HepG2 (cell line): ENCODE measurements around the gene NUDT3. TPM values are rescaled to one million over a fixed set of nuclear protein-coding genes. Genes with fewer than 3 reads are reported as not detected.
A peak's percentile ranks its signal among the peaks of the same experiment; 100 is the strongest.

Experiments
- BCL6 ChIP-seq: IDR thresholded peaks from 2 replicates; pipeline ENCODE4 v1.6.1; 2016; ENCODE audit warnings: missing genetic modification reagents, missing compliant biosample characterization
- FLYWCH1 ChIP-seq: sonication (generic); formaldehyde crosslinking; IDR thresholded peaks from 2 replicates; pipeline ENCODE4 v1.8.1; 2023; ENCODE audit warnings: mild to moderate bottlenecking, missing genetic modification reagents
- FOXM1 ChIP-seq: sonication (generic); formaldehyde crosslinking; IDR thresholded peaks from 2 replicates; pipeline ENCODE4 v1.5.0; 2020; ENCODE audit warnings: missing genetic modification reagents
- IKZF5 ChIP-seq: IDR thresholded peaks from 2 replicates; pipeline ENCODE4 v1.6.1; 2018; ENCODE audit warnings: missing genetic modification reagents, mild to moderate bottlenecking, missing compliant biosample characterization
- KDM1A ChIP-seq: IDR thresholded peaks from 2 replicates; pipeline ENCODE4 v1.6.1; 2016; ENCODE audit warnings: missing compliant biosample characterization
- KLF15 ChIP-seq: sonication (generic); formaldehyde crosslinking; IDR thresholded peaks from 2 replicates; pipeline ENCODE4 v1.8.1; 2023; ENCODE audit warnings: borderline replicate concordance, mild to moderate bottlenecking, inconsistent platforms, missing genetic modification reagents, mixed read lengths
- KMT2B ChIP-seq: IDR thresholded peaks from 2 replicates; pipeline ENCODE4 v1.6.1; 2016; ENCODE audit warnings: missing genetic modification reagents, missing compliant biosample characterization
- MEIS1 ChIP-seq: sonication (generic); formaldehyde crosslinking; IDR thresholded peaks from 2 replicates; pipeline ENCODE4 v1.9.0; 2021; ENCODE audit warnings: mild to moderate bottlenecking, missing genetic modification reagents, moderate library complexity, borderline replicate concordance
- REL ChIP-seq: sonication (generic); formaldehyde crosslinking; conservative IDR thresholded peaks from 2 replicates; pipeline ENCODE4 v1.8.0; 2022; ENCODE audit warnings: mild to moderate bottlenecking, missing genetic modification reagents, moderate library complexity
- SATB2 ChIP-seq: sonication (generic); formaldehyde crosslinking; IDR thresholded peaks from 2 replicates; pipeline ENCODE4 v1.5.0; 2020; ENCODE audit warnings: missing genetic modification reagents
- SMARCE1 ChIP-seq: fragments of 450-650 bp; IDR thresholded peaks from 2 replicates; pipeline ENCODE4 v1.6.1; 2017; ENCODE audit warnings: borderline replicate concordance
- TARDBP ChIP-seq: sonication (generic); formaldehyde crosslinking; IDR thresholded peaks from 2 replicates; pipeline ENCODE4 v1.8.0; 2022; ENCODE audit warnings: mild to moderate bottlenecking, missing genetic modification reagents
- ZNF230 ChIP-seq: sonication (generic); formaldehyde crosslinking; IDR thresholded peaks from 2 replicates; pipeline ENCODE4 v1.4.0; 2020; ENCODE audit warnings: mild to moderate bottlenecking, missing genetic modification reagents
- ZNF253 ChIP-seq: sonication (generic); formaldehyde crosslinking; IDR thresholded peaks from 2 replicates; pipeline ENCODE4 v1.8.0; 2022; ENCODE audit warnings: mild to moderate bottlenecking, missing genetic modification reagents, borderline replicate concordance
- ZNF292 ChIP-seq: sonication (generic); formaldehyde crosslinking; IDR thresholded peaks from 2 replicates; pipeline ENCODE4 v1.8.1; 2022; ENCODE audit warnings: mild to moderate bottlenecking, low read depth, missing genetic modification reagents, borderline replicate concordance
- ZNF30 ChIP-seq: sonication (generic); formaldehyde crosslinking; IDR thresholded peaks from 2 replicates; pipeline ENCODE4 v1.5.0; 2020; ENCODE audit warnings: mild to moderate bottlenecking, missing genetic modification reagents
- ZNF383 ChIP-seq: sonication (generic); formaldehyde crosslinking; IDR thresholded peaks from 2 replicates; pipeline ENCODE4 v1.4.0; 2020; ENCODE audit warnings: missing genetic modification reagents, mild to moderate bottlenecking, borderline replicate concordance
- ZNF501 ChIP-seq: sonication (generic); formaldehyde crosslinking; IDR thresholded peaks from 2 replicates; pipeline ENCODE4 v1.5.1; 2020; ENCODE audit warnings: mild to moderate bottlenecking, moderate library complexity, missing genetic modification reagents
- ZNF543 ChIP-seq: sonication (generic); formaldehyde crosslinking; IDR thresholded peaks from 2 replicates; pipeline ENCODE4 v1.4.0; 2020; ENCODE audit warnings: mild to moderate bottlenecking, missing genetic modification reagents
- ZNF589 ChIP-seq: sonication (generic); formaldehyde crosslinking; conservative IDR thresholded peaks from 2 replicates; pipeline ENCODE4 v1.8.0; 2022; ENCODE audit warnings: mild to moderate bottlenecking, moderate library complexity, missing genetic modification reagents
- ZNF879 ChIP-seq: sonication (generic); formaldehyde crosslinking; IDR thresholded peaks from 2 replicates; pipeline ENCODE4 v1.8.1; 2023; ENCODE audit warnings: missing genetic modification reagents
- ZSCAN25 ChIP-seq: sonication (generic); formaldehyde crosslinking; IDR thresholded peaks from 2 replicates; pipeline ENCODE4 v1.8.0; 2022; ENCODE audit warnings: mild to moderate bottlenecking, missing genetic modification reagents
- polyA plus RNA-seq, 8 experiments: library from polyadenylated mRNA; depleted of rRNA in 3 of 8; stranded (reverse) in 7 of 8; unstranded in 1 of 8; fragments of >200 nt; fragmentation: Illumina TruSeq in 4 of 8; extraction: Trizol in 4 of 8; gene quantifications; 2 replicates each; pipeline versions ENCODE4 v1.2.1 to v1.2.3, GENCODE V29; 2011 to 2016; ENCODE audit warnings: low read depth in 4 of 8, missing spikeins in 1 of 8, mixed read lengths in 1 of 8; ENCODE audit not compliant: insufficient read depth in 1 of 8
- total RNA-seq, 5 experiments: library from RNA; depleted of rRNA; stranded (reverse); fragments of >200 nt; fragmentation: Illumina TruSeq; extraction: Trizol; gene quantifications; 2 replicates each; pipeline ENCODE4 v1.2.3, GENCODE V29; 2016; ENCODE audit warnings: low read depth in 1 of 5
- TF ChIP-seq, protein P1 (sequence below): sonication (generic); IDR thresholded peaks from 2 replicates; pipeline ENCODE4 v1.6.1; 2016; ENCODE audit warnings: low read depth, borderline replicate concordance
- TF ChIP-seq, protein P2 (sequence below): sonication (generic); formaldehyde crosslinking; IDR thresholded peaks from 2 replicates; pipeline ENCODE4 v1.9.0; 2022; ENCODE audit warnings: low read depth, missing genetic modification reagents
- TF ChIP-seq, protein P3 (sequence below): sonication (generic); formaldehyde crosslinking; IDR thresholded peaks from 2 replicates; pipeline ENCODE4 v1.4.0; 2020; ENCODE audit warnings: missing genetic modification reagents

Gene NUDT3
- total and polyA plus RNA-seq, 2 of the 13 experiments (the other 11 are each of a cell fraction or from before 2014, with no cell fraction given): 20.2 to 20.6 TPM

- TF ChIP-seq MEIS1 (CRISPR knock-in tag) (peak; percentile 78), ZNF879 (CRISPR knock-in tag) (peak; percentile 94), ZNF543 (peak; percentile 92; the same call in 1 of the 2 replicates), BCL6 (0 out of 2 replicates have a peak, but pooled peaks have one; percentile 36), ZNF30 (peak; percentile 88; the same call in 1 of the 2 replicates), ZNF589 (CRISPR knock-in tag) (peak; percentile 92; the same call in 1 of the 2 replicates), SMARCE1 (no peak), KMT2B (CRISPR knock-in tag) (peak; percentile 89), REL (CRISPR knock-in tag) (peak; percentile 90), ZNF292 (CRISPR knock-in tag) (no peak), SATB2 (CRISPR knock-in tag) (peak; percentile 97; the same call in 1 of the 2 replicates), FOXM1 (CRISPR knock-in tag) (peak; percentile 96), IKZF5 (CRISPR knock-in tag) (peak; percentile 79), ZNF383 (CRISPR knock-in tag) (peak; percentile 39; the same call in 1 of the 2 replicates), TARDBP (peak; percentile 61; the same call in 1 of the 2 replicates), FLYWCH1 (peak; percentile 97), KLF15 (CRISPR knock-in tag) (peak; percentile 98), ZNF253 (CRISPR knock-in tag) (peak; percentile 97), KDM1A (no peak), ZSCAN25 (CRISPR knock-in tag) (peak; percentile 80), ZNF230 (CRISPR knock-in tag) (peak; percentile 97), ZNF501 (no peak; the same call in 1 of the 2 replicates)
- TF ChIP-seq, protein P1, sequence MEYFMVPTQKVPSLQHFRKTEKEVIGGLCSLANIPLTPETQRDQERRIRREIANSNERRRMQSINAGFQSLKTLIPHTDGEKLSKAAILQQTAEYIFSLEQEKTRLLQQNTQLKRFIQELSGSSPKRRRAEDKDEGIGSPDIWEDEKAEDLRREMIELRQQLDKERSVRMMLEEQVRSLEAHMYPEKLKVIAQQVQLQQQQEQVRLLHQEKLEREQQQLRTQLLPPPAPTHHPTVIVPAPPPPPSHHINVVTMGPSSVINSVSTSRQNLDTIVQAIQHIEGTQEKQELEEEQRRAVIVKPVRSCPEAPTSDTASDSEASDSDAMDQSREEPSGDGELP: no peak
- TF ChIP-seq, protein P2, sequence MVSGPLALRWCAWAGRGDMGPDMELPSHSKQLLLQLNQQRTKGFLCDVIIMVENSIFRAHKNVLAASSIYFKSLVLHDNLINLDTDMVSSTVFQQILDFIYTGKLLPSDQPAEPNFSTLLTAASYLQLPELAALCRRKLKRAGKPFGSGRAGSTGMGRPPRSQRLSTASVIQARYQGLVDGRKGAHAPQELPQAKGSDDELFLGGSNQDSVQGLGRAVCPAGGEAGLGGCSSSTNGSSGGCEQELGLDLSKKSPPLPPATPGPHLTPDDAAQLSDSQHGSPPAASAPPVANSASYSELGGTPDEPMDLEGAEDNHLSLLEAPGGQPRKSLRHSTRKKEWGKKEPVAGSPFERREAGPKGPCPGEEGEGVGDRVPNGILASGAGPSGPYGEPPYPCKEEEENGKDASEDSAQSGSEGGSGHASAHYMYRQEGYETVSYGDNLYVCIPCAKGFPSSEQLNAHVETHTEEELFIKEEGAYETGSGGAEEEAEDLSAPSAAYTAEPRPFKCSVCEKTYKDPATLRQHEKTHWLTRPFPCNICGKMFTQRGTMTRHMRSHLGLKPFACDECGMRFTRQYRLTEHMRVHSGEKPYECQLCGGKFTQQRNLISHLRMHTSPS (CRISPR knock-in tag): peak; percentile 78; the same call in 1 of the 2 replicates
- TF ChIP-seq, protein P3, sequence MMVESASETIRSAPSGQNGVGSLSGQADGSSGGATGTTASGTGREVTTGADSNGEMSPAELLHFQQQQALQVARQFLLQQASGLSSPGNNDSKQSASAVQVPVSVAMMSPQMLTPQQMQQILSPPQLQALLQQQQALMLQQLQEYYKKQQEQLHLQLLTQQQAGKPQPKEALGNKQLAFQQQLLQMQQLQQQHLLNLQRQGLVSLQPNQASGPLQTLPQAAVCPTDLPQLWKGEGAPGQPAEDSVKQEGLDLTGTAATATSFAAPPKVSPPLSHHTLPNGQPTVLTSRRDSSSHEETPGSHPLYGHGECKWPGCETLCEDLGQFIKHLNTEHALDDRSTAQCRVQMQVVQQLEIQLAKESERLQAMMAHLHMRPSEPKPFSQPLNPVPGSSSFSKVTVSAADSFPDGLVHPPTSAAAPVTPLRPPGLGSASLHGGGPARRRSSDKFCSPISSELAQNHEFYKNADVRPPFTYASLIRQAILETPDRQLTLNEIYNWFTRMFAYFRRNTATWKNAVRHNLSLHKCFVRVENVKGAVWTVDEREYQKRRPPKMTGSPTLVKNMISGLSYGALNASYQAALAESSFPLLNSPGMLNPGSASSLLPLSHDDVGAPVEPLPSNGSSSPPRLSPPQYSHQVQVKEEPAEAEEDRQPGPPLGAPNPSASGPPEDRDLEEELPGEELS (CRISPR knock-in tag): peak; percentile 56; the same call in 1 of the 2 replicates
Observed at GRCh38 chr6:34237722-34238584, 154.5 kb downstream of the NUDT3 start (continued).
